ENCODE results near the gene CADPS. TPM values are rescaled to one million over a fixed set of nuclear protein-coding genes. Genes with fewer than 3 reads are reported as not detected.

CADPS gene
- total RNA-seq, 2 donors from 2014 or later, result 11.7 to 20.8 TPM

GRCh38 chr3:62845996-62846395 is 29.2 kb downstream of the CADPS start:
- Histone ChIP-seq H3K9me3 (ENCODE audit: control insufficient read depth, low read length) (no peaks in the 10 kb centered on the region), H3K27ac (ENCODE audit: low read depth, low read length) (no peak overlapping the region), H3K36me3 (ENCODE audit: control insufficient read depth, insufficient read depth, low read length) (no peaks in the 10 kb centered on the region), H3K4me3 (ENCODE audit: low read length) (no peak overlapping the region), H3K4me1 (ENCODE audit: control insufficient read depth, insufficient read depth, low read length) (no peaks in the 10 kb centered on the region), H3K9ac (ENCODE audit: extremely low read depth, low read length, poor library complexity, severe bottlenecking) (no peak overlapping the region), H3K27me3 (ENCODE audit: control insufficient read depth, insufficient read depth, low read length, poor library complexity, severe bottlenecking) (no peaks in the 10 kb centered on the region)
- Mint-ChIP-seq H3K27ac (no peak overlapping the region), H3K4me3 (no peak overlapping the region), H3K4me1 (no peaks in the 10 kb centered on the region), H3K9me3 (peaks cover 6% of the 10 kb centered on the region), H3K36me3 (ENCODE audit: low read depth) (peaks cover 1% of the 10 kb centered on the region), H3K27me3 (ENCODE audit: insufficient read depth) (no peaks in the 10 kb centered on the region)
- 79 to 93% methylated on average over 4 of the region's 4 CpGs for WGBS, 2 experiments (ENCODE audit: insufficient coverage in 1 of 2, insufficient read length in 1 of 2)
- TF ChIP-seq CTCF (conservative IDR thresholded peaks at IDR 0.05), result no peak
- DNase-seq, result no peak

DNA sequence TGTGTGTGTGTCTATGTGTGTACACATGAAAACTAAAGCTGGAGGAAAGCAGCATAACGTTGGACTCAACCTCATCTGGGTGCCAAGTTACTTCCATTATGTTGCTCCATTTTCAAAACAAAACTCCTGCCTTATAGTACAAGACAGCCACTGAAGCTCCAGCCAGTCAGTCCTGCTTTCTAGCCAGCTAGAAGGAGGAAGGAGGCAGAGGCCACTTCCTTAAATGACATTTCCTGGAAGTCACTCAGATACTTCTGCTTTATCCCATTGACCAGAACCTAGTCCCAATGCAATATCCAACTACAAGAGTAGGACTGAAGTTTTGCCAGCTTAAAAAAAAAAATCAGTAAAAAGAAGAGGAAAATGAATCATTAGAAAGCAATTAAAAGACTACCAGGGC is 31.7 kb downstream of the CADPS start:
- 79% methylated on average over 1 of the region's 1 CpG; no CpG with 5 or more reads in 1 of the 2 experiments for WGBS, 2 experiments (ENCODE audit: insufficient coverage in 1 of 2, insufficient read length in 1 of 2)
- no peak overlapping the region for H3K27ac Mint-ChIP-seq

GRCh38 chr3:62839748-62840147 is 35.5 kb downstream of the CADPS start:
- H3K27me3 ChIP-seq (ENCODE audit: control insufficient read depth, insufficient read depth, low read length, poor library complexity, severe bottlenecking), result no peaks in the 10 kb centered on the region
- H3K36me3 Mint-ChIP-seq (ENCODE audit: low read depth), result no peaks in the 10 kb centered on the region
- DNase-seq, result no peak
- no peak overlapping the region for H3K4me3 Mint-ChIP-seq
- no peaks in the 10 kb centered on the region for H3K4me1 Mint-ChIP-seq
- no peaks in the 10 kb centered on the region for H3K9me3 ChIP-seq (ENCODE audit: control insufficient read depth, low read length)
- H3K9ac ChIP-seq (ENCODE audit: extremely low read depth, low read length, poor library complexity, severe bottlenecking), result no peak overlapping the region
- TF ChIP-seq CTCF (conservative IDR thresholded peaks at IDR 0.05), result no peak
- no peaks in the 10 kb centered on the region for H3K9me3 Mint-ChIP-seq
- H3K27ac ChIP-seq (ENCODE audit: low read depth, low read length), result no peak overlapping the region
- H3K4me3 ChIP-seq (ENCODE audit: low read length), result no peak overlapping the region
- no peak overlapping the region for H3K27ac Mint-ChIP-seq
- H3K4me1 ChIP-seq (ENCODE audit: control insufficient read depth, insufficient read depth, low read length), result no peaks in the 10 kb centered on the region
- H3K27me3 Mint-ChIP-seq (ENCODE audit: insufficient read depth), result no peaks in the 10 kb centered on the region
- no peaks in the 10 kb centered on the region for H3K36me3 ChIP-seq (ENCODE audit: control insufficient read depth, insufficient read depth, low read length)
- 92 to 100% methylated on average over 1 of the region's 1 CpG for WGBS, 2 experiments (ENCODE audit: insufficient coverage in 1 of 2, insufficient read length in 1 of 2)

More for the DNA sequence above, 31.7 kb downstream of the CADPS start:
- Histone ChIP-seq H3K27ac (ENCODE audit: low read depth, low read length) (no peak overlapping the region), H3K36me3 (ENCODE audit: control insufficient read depth, insufficient read depth, low read length) (no peaks in the 10 kb centered on the region), H3K4me3 (ENCODE audit: low read length) (no peak overlapping the region), H3K4me1 (ENCODE audit: control insufficient read depth, insufficient read depth, low read length) (no peaks in the 10 kb centered on the region), H3K27me3 (ENCODE audit: control insufficient read depth, insufficient read depth, low read length, poor library complexity, severe bottlenecking) (no peaks in the 10 kb centered on the region), H3K9ac (ENCODE audit: extremely low read depth, low read length, poor library complexity, severe bottlenecking) (no peak overlapping the region), H3K9me3 (ENCODE audit: control insufficient read depth, low read length) (no peaks in the 10 kb centered on the region)
- peaks cover 1% of the 10 kb centered on the region for H3K36me3 Mint-ChIP-seq (ENCODE audit: low read depth)
- no peak for TF ChIP-seq CTCF (conservative IDR thresholded peaks at IDR 0.05)
- no peaks in the 10 kb centered on the region for H3K27me3 Mint-ChIP-seq (ENCODE audit: insufficient read depth)
- H3K4me3 Mint-ChIP-seq, result no peak overlapping the region
- H3K9me3 Mint-ChIP-seq, result peaks cover 4% of the 10 kb centered on the region
- DNase-seq, result no peak
- H3K4me1 Mint-ChIP-seq, result no peaks in the 10 kb centered on the region

Measured in endodermal cell (in vitro differentiated cells).